HEK293T (cell line): ENCODE measurements around the gene WDR1.

Experiments used
- ARNT ChIP-seq: fragments of 450-650 bp; IDR thresholded peaks from 2 replicates; pipeline ENCODE4 v1.6.1; 2017; ENCODE audit warnings: mild to moderate bottlenecking
- BHLHE40 ChIP-seq: fragments of 450-650 bp; IDR thresholded peaks from 2 replicates; pipeline ENCODE4 v1.6.1; 2016; ENCODE audit warnings: mild to moderate bottlenecking, moderate library complexity, borderline replicate concordance
- FOXA1 ChIP-seq: fragments of 450-650 bp; IDR thresholded peaks from 2 replicates; pipeline ENCODE4 v1.6.1; 2016; ENCODE audit warnings: mild to moderate bottlenecking
- FOXK2 ChIP-seq: fragments of 450-650 bp; IDR thresholded peaks from 2 replicates; pipeline ENCODE4 v1.6.1; 2016; ENCODE audit warnings: mild to moderate bottlenecking
- FOXM1 ChIP-seq: fragments of 450-650 bp; IDR thresholded peaks from 2 replicates; pipeline ENCODE4 v1.6.1; 2017; ENCODE audit warnings: mild to moderate bottlenecking, borderline replicate concordance
- PKNOX1 ChIP-seq: fragments of 450-650 bp; IDR thresholded peaks from 2 replicates; pipeline ENCODE4 v1.6.1; 2016
- SP1 ChIP-seq: fragments of 450-650 bp; IDR thresholded peaks from 2 replicates; pipeline ENCODE4 v1.6.1; 2017
- SUZ12 ChIP-seq: fragments of 450-650 bp; IDR thresholded peaks from 2 replicates; pipeline ENCODE4 v1.6.1; 2016; ENCODE audit warnings: mild to moderate bottlenecking
- ZNF384 ChIP-seq: fragments of 450-650 bp; IDR thresholded peaks from 2 replicates; pipeline ENCODE4 v1.6.1; 2016

- TF ChIP-seq FOXM1 = no peak
- no peak for TF ChIP-seq BHLHE40
- no peak for TF ChIP-seq FOXA1
- no peak for TF ChIP-seq ARNT
- TF ChIP-seq FOXK2 = no peak
- no peak for TF ChIP-seq SP1
- no peak for TF ChIP-seq SUZ12
- TF ChIP-seq PKNOX1 = no peak
- no peak for TF ChIP-seq ZNF384
Measured at GRCh38 chr4:10093801-10094552, 22.6 kb downstream of the WDR1 start.
